Heart right ventricle (tissue), 16 donors: ENCODE measurements around the gene DLAT. TPM values are rescaled to one million over a fixed set of nuclear protein-coding genes. Genes with fewer than 3 reads are reported as not detected.
"Not testable (repeated sequence)": the region's sequence is repeated elsewhere in the genome, so short reads cannot be mapped to it uniquely, and the experiment has no call there.

Source experiments
- ATAC-seq, 8 donors: fragments of 200-7000 bp; cut with Tn5 transposase; one replicate each; pipeline ENCODE4 v1.9.1; 2020; ENCODE audit warnings: mild to moderate bottlenecking in 8 of 8, moderate library complexity in 8 of 8, moderate number of reproducible peaks in 1 of 8
- DNase-seq, 2 donors: peaks; one replicate each; pipeline ENCODE4 v3.0.0-alpha.2; 2020
- H3K27ac ChIP-seq, 10 donors: fragments of 200-600 bp; sonication (generic) in 2 of 10; one replicate each; pipeline versions ENCODE4 v1.5.0 to v1.8.0; 2020 to 2022; ENCODE audit warnings: mild to moderate bottlenecking in 3 of 10
- H3K27me3 ChIP-seq, 7 donors: fragments of 200-600 bp; one replicate each; pipeline ENCODE4 v1.8.0; 2021 to 2022; ENCODE audit warnings: mild to moderate bottlenecking in 2 of 7
- H3K36me3 ChIP-seq, 9 donors: fragments of 200-600 bp; sonication (generic) in 1 of 9; one replicate each; pipeline versions ENCODE4 v1.5.0 to v1.8.0; 2020 to 2022; ENCODE audit warnings: mild to moderate bottlenecking in 2 of 9
- H3K4me1 ChIP-seq, 9 donors: fragments of 200-600 bp; sonication (generic) in 1 of 9; one replicate each; pipeline versions ENCODE4 v1.5.0 to v1.8.0; 2020 to 2022; ENCODE audit warnings: mild to moderate bottlenecking in 4 of 9
- H3K4me3 ChIP-seq, 10 donors: fragments of 200-600 bp; sonication (generic) in 2 of 10; one replicate each; pipeline versions ENCODE4 v1.5.0 to v1.8.0; 2020 to 2022; ENCODE audit warnings: mild to moderate bottlenecking in 7 of 10, moderate library complexity in 2 of 10
- H3K9me3 ChIP-seq, 11 donors: fragments of 200-600 bp in 10 of 11; sonication (generic) in 2 of 11; one replicate each; pipeline versions ENCODE4 v1.5.0 to v1.8.0; 2013 to 2022; ENCODE audit warnings: mild to moderate bottlenecking in 2 of 11, control low read depth in 1 of 11, moderate library complexity in 1 of 11
- WGBS, 2 donors: extraction: QIAGEN DNeasy Blood & Tissue Kit; methylation state at CpG; one replicate each; pipeline ENCODE4 v1.1.7; 2013; ENCODE audit warnings: inconsistent platforms in 1 of 2; 5-methylcytosine and 5-hydroxymethylcytosine counted together
- intact Hi-C, 10 donors: fragments of 100-400 bp; cut with DNase I; formaldehyde crosslinking; loops; one replicate each; pipeline versions ENCODE4 v1.11.1 to v1.14.2; 2022
- polyA plus RNA-seq, 2 donors: library from polyadenylated mRNA; stranded (reverse); fragments of 200-250 nt; gene quantifications; one replicate each; pipeline ENCODE4 v1.2.3, GENCODE V29; 2013
- total RNA-seq, 10 donors: library from RNA; stranded (reverse); fragmentation: NEBNext Ultra II Directional in 3 of 10; extraction: Animal tissue kit (Norgen Biotek cat#: 25700) in 3 of 10; gene quantifications; one replicate each; pipeline versions ENCODE4 v1.2.1 to v1.2.4, GENCODE V29; 2021 to 2023
- TF ChIP-seq, protein P1 (sequence below), 9 donors: fragments of 200-600 bp; sonication (generic) in 2 of 9; IDR thresholded peaks; one replicate each; pipeline versions ENCODE4 v1.5.0 to v1.8.0; 2021 to 2022; ENCODE audit warnings: antibody characterized with exemption in 9 of 9, mild to moderate bottlenecking in 5 of 9, moderate library complexity in 1 of 9
- donor health status: Arrhythmogenic right ventricular cardiomyopathy.
- donor health status: ischemic (EF 13 %, LVEDD 7.1; RV severe dilation, severe dysfunction).
- donor health status: healthy with polysubstance abuse.
- donor health status: DM: no; HTN: yes; CAD: no.
- donor health status: DM: no; HTN: no; CAD: no.
- donor health status: ischemic (EF 25% LVEDD 6.9; RV normal size, moderate dysfunction).
- donor health status: ischemic (EF 25% LVEDD 5.7; RV mildly dilated, moderate dysfunction).
- donor health status: healthy.
- donor health status: DM: yes; HTN: yes; CAD: no.
- donor health status: Ischemic cardiomyopathy.
- donor health status: ischemic (EF 35%, LVEDD 5.7; RV mildly dilated, moderate dysfunction).
- donor health status: nonischemic (EF 11% LVEDD 7.7; RV severe dilation, severe dysfunction).
- donor health status: DM: yes; HTN: yes; CAD: no.
- donor health status: PGD.
- donor health status: ischemic (EF 29% LVEDD 5.4; RV normal size, mild dysfunction).
- donor health status: nonischemic (EF 23%, LVEDD 6.1; RV moderate dilation, normal function).

The DLAT gene
- total and polyA plus RNA-seq, 12 donors, result 27.4 to 191 (median 170) TPM

DNA sequence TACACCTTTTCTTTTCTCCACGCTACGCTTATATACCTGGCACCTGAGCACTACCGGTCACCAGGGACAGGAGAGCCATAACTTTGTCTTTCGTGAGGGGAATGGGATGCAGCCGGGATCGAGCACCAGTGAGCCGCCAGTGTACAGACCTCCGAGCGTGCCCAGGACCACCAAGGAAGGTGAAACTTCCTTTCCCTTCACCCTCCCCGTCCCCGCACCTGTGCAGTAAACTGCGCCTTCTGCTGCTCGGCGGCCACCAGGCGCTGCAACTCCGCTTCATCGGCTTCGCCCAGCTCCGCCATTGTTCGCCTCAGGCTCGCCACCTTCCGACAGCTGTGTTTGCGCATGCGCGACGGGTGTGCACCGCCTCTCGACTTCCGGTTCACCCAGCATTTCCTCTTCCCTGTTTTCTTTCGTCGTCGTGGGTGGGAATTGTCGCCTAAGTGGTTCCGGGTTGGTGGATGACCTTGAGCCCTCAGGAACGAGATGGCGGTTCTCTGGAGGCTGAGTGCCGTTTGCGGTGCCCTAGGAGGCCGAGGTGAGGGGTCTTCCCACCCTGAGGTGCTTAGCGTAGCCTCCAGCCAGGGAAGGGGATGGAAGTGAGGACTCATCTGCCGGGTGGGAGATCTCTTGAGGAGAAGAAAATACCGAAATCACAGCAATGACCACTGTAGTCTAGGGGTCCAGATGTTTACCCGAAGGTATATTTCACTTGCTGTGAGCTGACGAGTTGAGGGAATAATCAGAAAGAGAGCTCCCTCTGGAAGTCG lies 61.4 kb downstream of the DLAT start, which contains the start of the genes SDHD and TIMM8B:
SDHD (plus strand) TSS at position 452 of the 770 bp plus-strand sequence; CDS start at position 487, 35 bp downstream.
TIMM8B (minus strand) TSS at position 335 of the 770 bp plus-strand sequence; CDS start at position 302, 33 bp downstream.
- ATAC-seq, result peak; percentile 92 to 98 (median 96)
- Histone ChIP-seq H3K27ac (peak within 1 kb of the TSS; percentile 69 to 95 (median 88)), H3K9me3 (no peaks in the 10 kb centered on the region), H3K27me3 (no peaks in the 10 kb centered on the region), H3K4me1 (peaks cover 3 to 68% (median 36%) of the 10 kb centered on the region in 9 donors), H3K4me3 (peak within 1 kb of the TSS; percentile 71 to 94 (median 84)), H3K36me3 (peaks cover 0 to 77% (median 66%) of the 10 kb centered on the region in 9 donors)
- WGBS, 2 donors, result 1% methylated on average over 45 of the region's 45 CpGs
- intact Hi-C loops, result loop anchor here in 6 of 10 donors (1.0 to 10.0 kb wide), 6 partner anchors 12 to 212 kb away; partner anchors contain the start of genes CFAP68 (in 3 of the 6), FDXACB1 (in 3 of the 6), ALG9 (in 2 of the 6) and DIXDC1 (in 2 of the 6)
- peak; percentile 95 to 97 for DNase-seq
- TF ChIP-seq, protein P1, sequence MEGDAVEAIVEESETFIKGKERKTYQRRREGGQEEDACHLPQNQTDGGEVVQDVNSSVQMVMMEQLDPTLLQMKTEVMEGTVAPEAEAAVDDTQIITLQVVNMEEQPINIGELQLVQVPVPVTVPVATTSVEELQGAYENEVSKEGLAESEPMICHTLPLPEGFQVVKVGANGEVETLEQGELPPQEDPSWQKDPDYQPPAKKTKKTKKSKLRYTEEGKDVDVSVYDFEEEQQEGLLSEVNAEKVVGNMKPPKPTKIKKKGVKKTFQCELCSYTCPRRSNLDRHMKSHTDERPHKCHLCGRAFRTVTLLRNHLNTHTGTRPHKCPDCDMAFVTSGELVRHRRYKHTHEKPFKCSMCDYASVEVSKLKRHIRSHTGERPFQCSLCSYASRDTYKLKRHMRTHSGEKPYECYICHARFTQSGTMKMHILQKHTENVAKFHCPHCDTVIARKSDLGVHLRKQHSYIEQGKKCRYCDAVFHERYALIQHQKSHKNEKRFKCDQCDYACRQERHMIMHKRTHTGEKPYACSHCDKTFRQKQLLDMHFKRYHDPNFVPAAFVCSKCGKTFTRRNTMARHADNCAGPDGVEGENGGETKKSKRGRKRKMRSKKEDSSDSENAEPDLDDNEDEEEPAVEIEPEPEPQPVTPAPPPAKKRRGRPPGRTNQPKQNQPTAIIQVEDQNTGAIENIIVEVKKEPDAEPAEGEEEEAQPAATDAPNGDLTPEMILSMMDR (IDR thresholded peaks at IDR 0.05), result peak in 5 of 9 donors; percentile 18 to 50 (median 46)

DNA sequence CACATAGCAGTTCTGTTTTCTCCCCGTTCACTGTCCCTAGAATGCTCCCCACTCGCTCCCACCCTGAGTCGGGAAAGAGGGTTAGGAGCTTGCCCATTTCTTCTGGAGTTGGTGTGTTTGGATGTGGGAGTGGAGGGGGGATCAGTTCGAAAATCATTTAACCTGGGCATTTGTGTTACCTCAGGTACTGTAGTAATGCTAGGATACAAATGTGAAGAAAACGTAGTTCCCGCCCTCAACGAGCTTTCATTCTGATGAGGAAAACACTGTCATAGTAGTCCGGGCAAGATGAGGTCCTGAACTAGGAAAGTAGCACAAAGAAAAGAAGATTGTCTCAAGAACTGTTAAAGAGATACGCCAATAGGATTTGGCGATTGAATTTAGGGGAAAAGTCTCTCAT lies 62.0 kb downstream of the DLAT start:
- intact Hi-C loops, result loop anchor here in 6 of 10 donors (2.0 to 10.0 kb wide), 5 partner anchors 152 to 212 kb away; partner anchors contain the start of genes CFAP68 (in 3 of the 6), FDXACB1 (in 3 of the 6), ALG9 (in 2 of the 6) and DIXDC1 (in 2 of the 6)
- DNase-seq, result no peak
- peak in 7 of 8 donors; percentile 3 to 21 (median 10) for ATAC-seq
- 13 to 16% methylated on average over 10 of the region's 10 CpGs for WGBS, 2 donors
- H3K27ac ChIP-seq, result peak overlapping the region; percentile 69 to 95 (median 88)
- H3K27me3 ChIP-seq, result no peaks in the 10 kb centered on the region
- peaks cover 3 to 68% (median 36%) of the 10 kb centered on the region in 9 donors for H3K4me1 ChIP-seq
- TF ChIP-seq, protein P1 (IDR thresholded peaks at IDR 0.05), result no peak
- peak overlapping the region; percentile 71 to 94 (median 84) for H3K4me3 ChIP-seq
- H3K36me3 ChIP-seq, result peaks cover 0 to 77% (median 66%) of the 10 kb centered on the region in 9 donors
- no peaks in the 10 kb centered on the region for H3K9me3 ChIP-seq

DNA sequence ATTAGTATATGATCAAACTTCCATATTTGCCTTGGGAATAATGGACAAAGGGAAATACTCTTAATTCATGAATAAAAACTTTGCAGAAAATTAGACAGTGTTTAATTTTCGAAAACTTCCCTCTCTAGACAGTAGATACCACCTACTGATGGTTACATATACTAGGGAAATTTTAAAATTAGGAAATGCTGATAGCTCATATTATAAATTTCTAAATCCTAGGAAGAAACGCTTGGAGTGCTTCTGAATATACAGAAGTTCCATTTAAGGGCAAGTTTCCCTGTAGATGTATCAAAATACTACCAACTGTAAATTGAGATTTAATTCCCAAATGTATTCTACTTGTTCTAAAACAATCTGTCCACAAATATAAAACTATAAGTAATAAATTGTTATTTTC lies 70.1 kb downstream of the DLAT start:
- ATAC-seq, H3K4me3 ChIP-seq, H3K27me3 ChIP-seq, H3K27ac ChIP-seq, intact Hi-C loops, DNase-seq, H3K4me1 ChIP-seq, H3K9me3 ChIP-seq: not testable (repeated sequence)
- peaks cover 0 to 95% (median 49%) of the 10 kb centered on the region in 9 donors for H3K36me3 ChIP-seq
- 96 to 99% methylated on average over 2 of the region's 2 CpGs for WGBS, 2 donors

DNA sequence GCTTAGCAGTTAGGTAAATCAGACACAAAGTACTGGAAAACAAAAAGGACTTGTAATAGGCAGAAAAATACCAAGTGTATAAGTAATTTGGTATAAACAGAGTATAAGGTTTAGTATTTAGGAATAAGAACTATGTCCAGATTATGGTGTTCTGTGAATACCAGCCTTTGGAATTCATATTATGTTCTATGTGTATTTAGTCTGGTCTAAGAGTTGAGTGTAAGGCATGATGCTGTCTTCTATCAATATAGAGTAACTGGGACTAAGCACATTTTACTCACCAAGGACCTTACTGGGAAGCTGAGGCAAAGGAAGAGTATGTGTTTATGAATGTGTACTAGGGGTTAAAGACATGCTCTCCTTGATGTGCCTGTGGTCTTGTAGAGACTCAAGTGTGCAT lies 71.0 kb downstream of the DLAT start:
- DNase-seq, result no peak
- H3K27me3 ChIP-seq, result no peaks in the 10 kb centered on the region
- no peak overlapping the region for H3K4me3 ChIP-seq
- peaks cover 0 to 89% (median 40%) of the 10 kb centered on the region in 9 donors for H3K36me3 ChIP-seq
- intact Hi-C loops, result no loop called here
- no peak overlapping the region for H3K27ac ChIP-seq
- peaks cover 0 to 7% (median 0%) of the 10 kb centered on the region in 9 donors for H3K4me1 ChIP-seq
- TF ChIP-seq, protein P1 (IDR thresholded peaks at IDR 0.05), result no peak
- no peak for ATAC-seq
- H3K9me3 ChIP-seq, result no peaks in the 10 kb centered on the region
